IPS-20b (cell line): ENCODE data around the gene CPSF4.
"Not testable (repeated sequence)": the region's sequence is repeated elsewhere in the genome, so short reads cannot be mapped to it uniquely, and the experiment has no call there.

Experiments used
- H3K27ac ChIP-seq: one replicate; pipeline ENCODE4 v1.5.1; 2013; ENCODE audit warnings: low read length
- H3K27me3 ChIP-seq: 2 replicates; pipeline ENCODE4 v1.6.1; 2013; ENCODE audit warnings: mild to moderate bottlenecking, low read length, inconsistent platforms; ENCODE audit not compliant: insufficient read depth
- H3K36me3 ChIP-seq: 2 replicates; pipeline ENCODE4 v1.6.1; 2013; ENCODE audit warnings: low read depth, mild to moderate bottlenecking, inconsistent platforms, low read length, moderate library complexity; ENCODE audit not compliant: insufficient read depth
- H3K4me1 ChIP-seq: 2 replicates; pipeline ENCODE4 v1.6.1; 2013; ENCODE audit warnings: mild to moderate bottlenecking, control low read depth, inconsistent platforms, low read length, moderate library complexity; ENCODE audit not compliant: insufficient read depth
- H3K4me3 ChIP-seq: 2 replicates; pipeline ENCODE4 v1.5.1; 2013; ENCODE audit warnings: mild to moderate bottlenecking, low read length, inconsistent platforms
- H3K9ac ChIP-seq: 2 replicates; pipeline ENCODE4 v1.6.1; 2013; ENCODE audit warnings: low read depth, mild to moderate bottlenecking, inconsistent platforms, low read length, moderate library complexity
- H3K9me3 ChIP-seq: 2 replicates; pipeline ENCODE4 v1.6.1; 2013; ENCODE audit warnings: mild to moderate bottlenecking, low read depth, low read length, inconsistent platforms; ENCODE audit not compliant: insufficient read depth

CPSF4 gene

DNA sequence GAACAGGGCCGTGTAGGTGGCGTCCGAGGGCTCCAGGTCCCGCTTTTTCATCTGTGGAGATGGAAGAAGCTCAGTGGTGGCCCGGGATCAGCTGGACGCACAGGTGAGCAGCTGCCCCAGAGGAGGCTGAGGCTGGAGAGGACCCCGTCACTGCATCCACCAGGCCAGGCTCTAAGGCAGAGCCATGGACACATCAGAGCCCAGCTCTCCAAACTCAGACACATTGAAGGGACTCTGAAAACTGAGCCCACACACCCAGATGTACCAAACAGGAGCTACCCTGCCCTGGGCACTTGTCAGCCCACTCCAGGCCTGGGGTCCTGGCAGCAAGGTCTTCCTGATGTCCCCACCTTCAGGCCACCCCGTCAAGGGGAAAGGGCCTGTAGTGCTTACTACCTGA, 9.0 kb upstream of the CPSF4 start:
- H3K27me3 ChIP-seq: no peaks in the 10 kb centered on the region
- no peak overlapping the region for H3K27ac ChIP-seq
- H3K9me3 ChIP-seq: no peaks in the 10 kb centered on the region
- peaks cover 70% of the 10 kb centered on the region for H3K36me3 ChIP-seq
- no peak overlapping the region for H3K4me3 ChIP-seq
- no peaks in the 10 kb centered on the region for H3K4me1 ChIP-seq
- no peak overlapping the region for H3K9ac ChIP-seq

- H3K4me3 ChIP-seq, H3K4me1 ChIP-seq, H3K9ac ChIP-seq, H3K27me3 ChIP-seq, H3K27ac ChIP-seq, H3K9me3 ChIP-seq: not testable (repeated sequence)
- H3K36me3 ChIP-seq: peaks cover 66% of the 10 kb centered on the region
These were observed 6.8 kb upstream of the CPSF4 start for GRCh38 chr7:99431756-99432540.

DNA sequence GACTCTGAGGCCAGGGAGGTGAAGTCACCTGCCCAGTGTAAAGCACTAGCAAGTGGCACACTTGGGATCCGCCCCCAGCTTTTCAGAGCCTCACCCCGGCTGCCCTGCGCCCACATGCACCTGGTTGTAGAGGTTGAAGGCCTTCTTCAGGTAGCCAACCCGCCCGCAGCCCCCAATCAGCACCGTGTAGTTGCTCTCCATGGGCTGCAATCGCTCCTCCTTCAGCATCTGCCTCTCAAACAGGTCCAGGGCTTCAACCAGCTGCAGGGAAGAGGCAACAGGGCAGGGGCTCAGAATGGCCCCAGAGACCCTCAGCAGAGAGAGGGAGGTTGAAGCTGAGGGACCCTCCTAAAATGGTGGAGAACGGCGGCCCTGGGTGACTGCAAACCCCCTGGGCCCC, 5.6 kb upstream of the CPSF4 start:
- no peak overlapping the region for H3K9ac ChIP-seq

GRCh38 chr7:99437946-99438572, 684 bp upstream of the CPSF4 start:
- H3K27ac ChIP-seq: no peak overlapping the region
- peaks cover 43% of the 10 kb centered on the region for H3K36me3 ChIP-seq
- H3K27me3 ChIP-seq: no peaks in the 10 kb centered on the region
- peaks cover 13% of the 10 kb centered on the region for H3K4me1 ChIP-seq
- peak overlapping the region; percentile 89 for H3K9ac ChIP-seq
- peak overlapping the region; percentile 98 for H3K4me3 ChIP-seq
- no peaks in the 10 kb centered on the region for H3K9me3 ChIP-seq

More for the DNA sequence above, 5.6 kb upstream of the CPSF4 start:
- Histone ChIP-seq H3K36me3 (peaks cover 66% of the 10 kb centered on the region), H3K4me1 (0 out of 2 replicates have a peak, but pooled peaks cover 5% of the 10 kb centered on the region), H3K4me3 (no peak overlapping the region), H3K27ac (no peak overlapping the region), H3K27me3 (no peaks in the 10 kb centered on the region), H3K9me3 (no peaks in the 10 kb centered on the region)

GRCh38 chr7:99440195-99440594, 1.5 kb downstream of the CPSF4 start:
- Histone ChIP-seq H3K36me3 (peaks cover 43% of the 10 kb centered on the region), H3K9me3 (no peaks in the 10 kb centered on the region), H3K27me3 (no peaks in the 10 kb centered on the region), H3K4me3 (peak overlapping the region; percentile 98), H3K27ac (no peak overlapping the region), H3K4me1 (peaks cover 13% of the 10 kb centered on the region), H3K9ac (no peak overlapping the region)

GRCh38 chr7:99446096-99446495, 7.4 kb downstream of the CPSF4 start:
- no peaks in the 10 kb centered on the region; the same call in 1 of the 2 replicates for H3K4me1 ChIP-seq
- no peak overlapping the region for H3K9ac ChIP-seq
- H3K27me3 ChIP-seq: no peaks in the 10 kb centered on the region
- H3K36me3 ChIP-seq: peaks cover 97% of the 10 kb centered on the region
- H3K9me3 ChIP-seq: no peaks in the 10 kb centered on the region
- no peak overlapping the region for H3K27ac ChIP-seq
- H3K4me3 ChIP-seq: no peak overlapping the region

DNA sequence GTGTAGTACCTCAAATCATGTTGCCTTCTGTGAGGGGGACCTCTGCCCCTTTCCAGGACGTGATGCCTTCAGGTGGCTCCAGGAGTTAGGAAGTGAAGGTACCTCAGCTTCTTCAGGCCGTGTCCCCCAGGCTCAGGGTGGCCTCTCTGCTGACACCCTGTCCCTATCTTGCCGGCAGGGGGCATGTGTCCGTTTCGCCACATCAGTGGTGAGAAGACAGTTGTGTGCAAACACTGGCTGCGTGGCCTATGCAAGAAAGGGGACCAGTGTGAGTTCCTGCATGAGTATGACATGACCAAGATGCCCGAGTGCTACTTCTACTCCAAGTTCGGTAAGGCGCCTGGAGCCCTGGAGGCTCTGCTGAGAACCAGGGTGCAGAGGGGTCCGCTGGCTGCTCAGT, 9.2 kb downstream of the CPSF4 start:
- Histone ChIP-seq H3K4me1 (no peaks in the 10 kb centered on the region), H3K4me3 (no peak overlapping the region), H3K27me3 (no peaks in the 10 kb centered on the region), H3K9me3 (no peaks in the 10 kb centered on the region), H3K36me3 (peaks cover 97% of the 10 kb centered on the region), H3K27ac (no peak overlapping the region), H3K9ac (no peak overlapping the region)

DNA sequence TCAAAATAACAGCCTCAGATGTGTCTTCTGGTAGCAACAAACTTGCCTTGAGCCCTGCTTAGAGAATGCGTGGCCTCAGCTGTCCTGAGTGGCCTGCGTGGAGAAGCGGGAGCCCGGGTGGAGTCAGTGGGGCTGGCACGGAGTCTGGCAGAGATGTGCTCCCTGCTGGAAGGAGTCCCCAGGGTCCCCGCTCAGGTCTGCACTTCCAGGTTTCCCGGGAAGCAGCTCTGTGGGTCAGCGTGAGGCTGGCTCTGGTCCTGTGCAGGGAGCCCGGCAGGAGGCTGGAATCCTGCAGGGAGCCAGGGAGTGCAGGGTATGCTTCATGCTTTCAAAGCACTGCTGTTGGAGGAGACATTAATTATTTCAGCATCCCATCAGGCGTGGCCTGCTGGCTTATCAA, 10.1 kb downstream of the CPSF4 start:
- Histone ChIP-seq H3K27ac (no peak overlapping the region), H3K4me3 (no peak overlapping the region), H3K36me3 (peaks cover 97% of the 10 kb centered on the region), H3K4me1 (no peaks in the 10 kb centered on the region), H3K27me3 (no peaks in the 10 kb centered on the region), H3K9me3 (no peaks in the 10 kb centered on the region), H3K9ac (no peak overlapping the region)

DNA sequence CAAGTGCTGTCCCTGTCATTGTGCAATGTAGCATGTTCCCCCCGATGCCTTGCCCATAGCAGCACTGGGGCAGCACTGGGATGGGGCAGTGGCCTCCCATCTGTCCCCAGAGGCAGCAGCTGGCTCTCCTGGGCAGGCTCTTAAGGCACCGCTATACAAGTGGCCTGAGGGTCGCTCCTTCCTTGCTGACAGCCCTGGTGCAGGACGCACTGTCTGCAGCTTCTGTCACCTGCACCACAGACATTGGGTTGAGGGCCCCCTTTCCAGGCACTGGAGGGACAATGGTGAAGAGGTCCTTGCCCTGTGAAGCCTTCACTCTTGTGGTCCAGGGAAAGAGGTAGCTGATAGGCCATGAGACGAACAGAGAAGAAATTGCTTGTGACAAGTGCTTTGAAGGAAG, 10.6 kb downstream of the CPSF4 start:
- no peaks in the 10 kb centered on the region for H3K9me3 ChIP-seq
- H3K27ac ChIP-seq: no peak overlapping the region
- H3K27me3 ChIP-seq: no peaks in the 10 kb centered on the region
- peaks cover 97% of the 10 kb centered on the region for H3K36me3 ChIP-seq
- H3K4me3 ChIP-seq: no peak overlapping the region
- no peaks in the 10 kb centered on the region for H3K4me1 ChIP-seq
- no peak overlapping the region for H3K9ac ChIP-seq

- no peaks in the 10 kb centered on the region for H3K9me3 ChIP-seq
- no peak overlapping the region for H3K4me3 ChIP-seq
- H3K9ac ChIP-seq: no peak overlapping the region
- H3K27ac ChIP-seq: no peak overlapping the region
- peaks cover 98% of the 10 kb centered on the region for H3K36me3 ChIP-seq
- H3K27me3 ChIP-seq: no peaks in the 10 kb centered on the region
- no peaks in the 10 kb centered on the region for H3K4me1 ChIP-seq
These were observed 13.2 kb downstream of the CPSF4 start for GRCh38 chr7:99451936-99452335.

DNA sequence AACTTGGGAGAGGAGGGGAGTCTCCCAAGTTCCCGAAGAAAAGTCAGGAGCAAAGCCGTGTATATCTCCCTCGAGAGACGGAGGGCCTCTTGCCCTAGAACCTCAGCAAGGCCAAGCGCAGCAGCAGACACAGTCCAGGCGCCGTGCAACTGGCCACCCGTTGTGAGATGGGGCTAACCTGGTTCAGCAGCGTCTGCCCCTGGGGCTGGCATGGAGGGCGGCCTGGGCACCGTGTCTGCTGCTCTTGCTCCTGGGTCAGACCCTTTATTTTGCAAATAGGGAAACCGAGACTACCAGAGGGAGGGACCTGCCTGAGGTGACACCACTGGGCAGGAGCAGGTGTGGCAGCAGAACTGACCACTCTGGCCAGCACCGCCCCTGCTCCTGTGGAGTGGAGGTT, 13.8 kb downstream of the CPSF4 start:
- Histone ChIP-seq H3K9ac (no peak overlapping the region), H3K4me1 (no peaks in the 10 kb centered on the region), H3K27ac (no peak overlapping the region), H3K9me3 (no peaks in the 10 kb centered on the region), H3K4me3 (no peak overlapping the region), H3K27me3 (no peaks in the 10 kb centered on the region), H3K36me3 (peaks cover 99% of the 10 kb centered on the region)

DNA sequence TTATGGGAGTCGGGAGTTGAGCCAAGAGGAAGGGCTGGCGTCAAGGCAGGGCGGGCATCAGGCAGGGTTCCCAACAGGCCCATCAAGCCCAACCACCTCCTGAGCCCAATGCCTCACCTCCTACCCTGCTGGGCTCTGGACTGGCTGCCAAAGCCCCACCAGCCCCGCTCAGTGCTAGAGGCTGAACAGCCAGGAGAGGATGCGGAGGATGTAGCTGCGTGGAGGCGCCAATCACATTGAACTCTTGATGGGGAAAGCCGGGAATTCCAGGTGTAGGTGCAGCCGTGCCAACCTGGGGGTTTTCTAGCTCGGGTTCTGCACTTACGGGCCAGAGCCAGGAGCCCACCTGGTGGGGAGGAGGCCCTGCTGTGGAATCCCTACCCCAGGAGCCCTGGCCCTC, 14.4 kb downstream of the CPSF4 start:
- H3K9ac ChIP-seq: no peak overlapping the region
- peaks cover 99% of the 10 kb centered on the region for H3K36me3 ChIP-seq

More for the DNA sequence above, 14.4 kb downstream of the CPSF4 start:
- no peak overlapping the region for H3K27ac ChIP-seq
- no peaks in the 10 kb centered on the region for H3K27me3 ChIP-seq
- H3K9me3 ChIP-seq: no peaks in the 10 kb centered on the region
- H3K4me3 ChIP-seq: no peak overlapping the region
- no peaks in the 10 kb centered on the region; the same call in 1 of the 2 replicates for H3K4me1 ChIP-seq
